Activated naive CD4-positive, alpha-beta T cell (primary cell): ENCODE results near the gene RNF187.

Experiments used
- DNase-seq, 4 experiments: peaks; one replicate each; lab custom pipeline; 2025; lab: John Stamatoyannopoulos, UW

RNF187 gene

GRCh38 chr1:228544921-228545591, 57.9 kb downstream of the RNF187 start:
- DNase-seq, result no peak
